Uterus (tissue), 4 donors: ENCODE measurements around the gene TRIML1. TPM values are rescaled to one million over a fixed set of nuclear protein-coding genes. Genes with fewer than 3 reads are reported as not detected.

Experiments
- DNase-seq, 2 donors: peaks; one replicate each; pipeline ENCODE4 v3.0.0-alpha.2; 2019 to 2020
- H3K27ac ChIP-seq, 2 donors: fragments of 200-600 bp; sonication (generic); 1 replicate in 1 of 2; 2 replicates in 1 of 2; pipeline ENCODE4 v1.5.1; 2016 to 2018
- H3K27me3 ChIP-seq, 2 donors: fragments of 200-600 bp; sonication (generic); one replicate each; pipeline ENCODE4 v1.5.1; 2018 to 2019; ENCODE audit warnings: control low read depth in 1 of 2
- H3K36me3 ChIP-seq, 2 donors: fragments of 200-600 bp; sonication (generic); one replicate each; pipeline ENCODE4 v1.5.1; 2019; ENCODE audit warnings: control low read depth in 1 of 2
- H3K4me1 ChIP-seq, 2 donors: fragments of 200-600 bp; sonication (generic); one replicate each; pipeline ENCODE4 v1.5.1; 2018 to 2019; ENCODE audit warnings: control low read depth in 1 of 2
- H3K4me3 ChIP-seq, 2 donors: fragments of 200-600 bp; sonication (generic); 1 replicate in 1 of 2; 2 replicates in 1 of 2; pipeline ENCODE4 v1.5.1; 2018 to 2019; ENCODE audit warnings: mild to moderate bottlenecking in 1 of 2
- H3K9me3 ChIP-seq, 2 donors: fragments of 200-600 bp; sonication (generic); one replicate each; pipeline ENCODE4 v1.5.1; 2019; ENCODE audit warnings: control low read depth in 1 of 2
- CTCF ChIP-seq, 4 experiments: fragments of 200-600 bp in 2 of 4; fragments of 450-650 bp in 2 of 4; sonication (generic) in 2 of 4; IDR thresholded peaks; one replicate each; pipeline ENCODE4 v1.5.1; 2016 to 2019; ENCODE audit warnings: antibody characterized with exemption in 4 of 4, mild to moderate bottlenecking in 2 of 4, moderate library complexity in 1 of 4
- POLR2A ChIP-seq, 2 donors: fragments of 450-650 bp; IDR thresholded peaks; one replicate each; pipeline ENCODE4 v1.6.1; 2016; ENCODE audit warnings: antibody characterized with exemption in 2 of 2, mild to moderate bottlenecking in 1 of 2, moderate library complexity in 1 of 2
- intact Hi-C: fragments of 100-400 bp; cut with DNase I; formaldehyde crosslinking; loops from one replicate; pipeline ENCODE4 v1.15.1; 2023; ENCODE audit warnings: low total_unique reads
- total RNA-seq, 4 donors: library from RNA; depleted of rRNA in 3 of 4; stranded (reverse); fragments of >200 nt in 3 of 4; gene quantifications; one replicate each; pipeline versions ENCODE4 v1.1.0 to v1.2.4, GENCODE V29; 2014 to 2023
- donor health status: DM: yes; HTN: yes; CAD: no.

TRIML1 gene
- total RNA-seq, 4 donors from 2014 or later = not detected

DNA sequence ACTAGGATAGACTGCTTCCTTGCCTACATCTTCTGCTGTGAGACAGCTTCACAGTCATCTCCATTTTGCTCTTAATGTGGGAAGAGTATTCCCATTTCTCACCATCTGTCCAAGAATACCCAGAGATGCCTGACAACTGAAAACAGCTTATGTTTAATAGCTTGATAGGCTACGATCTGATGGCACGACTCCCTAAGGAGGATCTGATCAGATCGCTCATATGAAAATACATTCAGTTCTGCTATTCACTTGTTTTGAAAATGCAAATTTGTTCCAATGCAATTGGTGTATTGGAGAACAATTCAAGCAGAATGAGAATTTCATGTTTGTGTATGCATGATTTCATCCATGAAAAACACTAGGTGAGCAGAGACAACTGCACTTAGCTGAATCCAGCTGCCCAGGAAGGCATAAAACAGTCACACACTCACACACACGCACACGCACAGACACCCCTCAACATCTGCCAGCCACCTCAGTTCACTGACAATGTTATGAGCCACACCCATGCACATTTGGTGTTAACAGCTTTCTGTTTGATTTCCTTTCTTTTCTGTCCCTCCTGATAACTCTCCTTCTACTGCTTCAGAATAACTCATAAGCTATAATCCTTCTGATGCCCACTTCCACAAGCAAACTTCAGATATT lies 29.6 kb downstream of the TRIML1 start:
- H3K36me3 ChIP-seq = no peaks in the 10 kb centered on the region
- no peak overlapping the region for H3K27ac ChIP-seq
- no peak for TF ChIP-seq CTCF (IDR thresholded peaks at IDR 0.05)
- TF ChIP-seq POLR2A (IDR thresholded peaks at IDR 0.05) = no peak
- no peaks in the 10 kb centered on the region for H3K9me3 ChIP-seq
- no peak overlapping the region for H3K4me3 ChIP-seq
- intact Hi-C loops = loop anchor here (10.0 kb wide), 1 partner anchor 1274 kb away; no protein-coding TSS in a partner anchor
- DNase-seq = no peak
- H3K4me1 ChIP-seq = no peaks in the 10 kb centered on the region
- no peaks in the 10 kb centered on the region for H3K27me3 ChIP-seq

- H3K27ac ChIP-seq = no peak overlapping the region
- H3K4me3 ChIP-seq = no peak overlapping the region
- H3K27me3 ChIP-seq = no peaks in the 10 kb centered on the region
- H3K36me3 ChIP-seq = no peaks in the 10 kb centered on the region
- no peak for DNase-seq
- H3K9me3 ChIP-seq = no peaks in the 10 kb centered on the region
- intact Hi-C loops = no loop called here
- TF ChIP-seq POLR2A (IDR thresholded peaks at IDR 0.05) = no peak
- no peak for TF ChIP-seq CTCF (IDR thresholded peaks at IDR 0.05)
- no peaks in the 10 kb centered on the region for H3K4me1 ChIP-seq
Measured at GRCh38 chr4:188171551-188171950, 32.3 kb downstream of the TRIML1 start.

GRCh38 chr4:188175288-188175687 lies 36.0 kb downstream of the TRIML1 start:
- Histone ChIP-seq H3K4me3 (no peak overlapping the region), H3K27me3 (no peaks in the 10 kb centered on the region), H3K36me3 (no peaks in the 10 kb centered on the region), H3K9me3 (no peaks in the 10 kb centered on the region), H3K4me1 (no peaks in the 10 kb centered on the region), H3K27ac (no peak overlapping the region)
- TF ChIP-seq POLR2A (IDR thresholded peaks at IDR 0.05) (no peak), CTCF (IDR thresholded peaks at IDR 0.05) (no peak)
- no peak for DNase-seq
- intact Hi-C loops = no loop called here

- H3K27me3 ChIP-seq = no peaks in the 10 kb centered on the region
- H3K36me3 ChIP-seq = no peaks in the 10 kb centered on the region
- H3K27ac ChIP-seq = no peak overlapping the region
- no peak overlapping the region for H3K4me3 ChIP-seq
- TF ChIP-seq CTCF (IDR thresholded peaks at IDR 0.05) (no peak), POLR2A (IDR thresholded peaks at IDR 0.05) (no peak)
- DNase-seq = no peak
- no peaks in the 10 kb centered on the region for H3K9me3 ChIP-seq
- intact Hi-C loops = no loop called here
- no peaks in the 10 kb centered on the region for H3K4me1 ChIP-seq
Measured at GRCh38 chr4:188177997-188178675, 38.9 kb downstream of the TRIML1 start.

GRCh38 chr4:188178806-188179205 lies 39.6 kb downstream of the TRIML1 start:
- no peak for DNase-seq
- no peak for TF ChIP-seq POLR2A (IDR thresholded peaks at IDR 0.05)
- no peak for TF ChIP-seq CTCF (IDR thresholded peaks at IDR 0.05)
- no peak overlapping the region for H3K27ac ChIP-seq
- no peaks in the 10 kb centered on the region for H3K9me3 ChIP-seq
- H3K36me3 ChIP-seq = no peaks in the 10 kb centered on the region
- H3K4me1 ChIP-seq = no peaks in the 10 kb centered on the region
- intact Hi-C loops = no loop called here
- no peaks in the 10 kb centered on the region for H3K27me3 ChIP-seq
- no peak overlapping the region for H3K4me3 ChIP-seq
